Skeletal muscle satellite cell (primary cell): ENCODE data around the gene OR2K2.
A peak's percentile ranks its signal among the peaks of the same experiment; 100 is the strongest.
"Not testable (repeated sequence)": the region's sequence is repeated elsewhere in the genome, so short reads cannot be mapped to it uniquely, and the experiment has no call there.

Experiments
- H3K27me3 ChIP-seq: 2 replicates; pipeline ENCODE4 v1.7.0; 2013; ENCODE audit warnings: low read length; ENCODE audit not compliant: control insufficient read depth, insufficient read depth
- H3K36me3 ChIP-seq: 2 replicates; pipeline ENCODE4 v1.7.0; 2013; ENCODE audit warnings: mild to moderate bottlenecking, control low read depth, low read length; ENCODE audit not compliant: insufficient read depth
- H3K4me1 ChIP-seq: 2 replicates; pipeline ENCODE4 v1.7.0; 2013; ENCODE audit warnings: low read length; ENCODE audit not compliant: control insufficient read depth, insufficient read depth
- H3K4me2 ChIP-seq: 2 replicates; pipeline ENCODE4 v1.7.0; 2013; ENCODE audit warnings: mild to moderate bottlenecking, low read length
- H3K4me3 ChIP-seq: 2 replicates; pipeline ENCODE4 v1.7.0; 2013; ENCODE audit warnings: low read length
- H3K9ac ChIP-seq: 2 replicates; pipeline ENCODE4 v1.7.0; 2013; ENCODE audit warnings: mild to moderate bottlenecking, low read depth, low read length, moderate library complexity
- H3K9me3 ChIP-seq: replicated peaks from 2 replicates; pipeline ENCODE4 v1.7.0; 2013; ENCODE audit warnings: mild to moderate bottlenecking, control low read depth, low read length

The OR2K2 gene

DNA sequence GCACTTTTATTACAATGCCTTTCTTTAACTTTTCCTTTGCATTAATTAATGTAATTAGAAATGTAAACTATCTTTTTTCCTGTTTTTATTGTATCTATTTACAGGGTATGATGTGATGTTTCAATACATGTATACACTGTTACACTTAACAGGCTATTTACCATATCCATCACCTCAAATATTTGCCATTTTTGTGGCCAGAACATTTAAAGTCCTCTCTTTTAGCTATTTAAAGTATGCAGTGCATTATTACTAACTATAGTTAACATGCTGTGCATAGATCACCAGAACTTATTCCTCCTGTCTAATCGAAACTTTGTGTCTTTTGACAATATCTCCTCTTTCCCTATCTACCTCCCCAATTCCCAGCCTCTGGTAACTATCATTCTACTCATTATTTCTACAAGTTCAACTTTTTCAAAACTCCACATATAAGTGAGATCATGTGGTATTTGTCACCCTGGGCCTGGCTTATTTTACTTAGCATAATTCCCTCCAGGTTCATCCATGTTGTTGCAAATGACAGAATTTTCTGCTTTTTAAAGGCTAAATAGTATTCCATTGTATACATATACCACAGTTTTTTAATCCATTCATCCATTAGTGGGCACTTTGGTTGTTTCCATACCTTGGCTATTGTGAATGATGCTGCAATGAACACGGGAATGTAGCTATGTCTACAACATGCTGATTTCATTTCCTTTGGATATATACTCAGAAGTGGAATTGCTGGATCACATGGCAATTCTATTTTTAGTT, 32.8 kb downstream of the OR2K2 start:
- Histone ChIP-seq H3K36me3 (no peaks in the 10 kb centered on the region), H3K4me2 (no peak overlapping the region), H3K9me3 (no peaks in the 10 kb centered on the region), H3K4me1 (peaks cover 13% of the 10 kb centered on the region), H3K27me3 (no peaks in the 10 kb centered on the region), H3K9ac (no peak overlapping the region), H3K4me3 (no peak overlapping the region)

- no peaks in the 10 kb centered on the region for H3K27me3 ChIP-seq
- H3K9me3 ChIP-seq = no peaks in the 10 kb centered on the region
- no peak overlapping the region for H3K4me3 ChIP-seq
- no peaks in the 10 kb centered on the region for H3K36me3 ChIP-seq
- H3K4me1 ChIP-seq = peaks cover 9% of the 10 kb centered on the region
- H3K4me2 ChIP-seq = no peak overlapping the region
- no peak overlapping the region for H3K9ac ChIP-seq
Observed at GRCh38 chr9:111294691-111295451, 35.2 kb downstream of the OR2K2 start.

GRCh38 chr9:111287127-111287526, 42.9 kb downstream of the OR2K2 start:
- no peaks in the 10 kb centered on the region for H3K27me3 ChIP-seq
- no peaks in the 10 kb centered on the region for H3K9me3 ChIP-seq
- H3K36me3 ChIP-seq = no peaks in the 10 kb centered on the region

GRCh38 chr9:111284703-111285102, 45.3 kb downstream of the OR2K2 start:
- no peaks in the 10 kb centered on the region for H3K9me3 ChIP-seq
- H3K36me3 ChIP-seq = no peaks in the 10 kb centered on the region
- no peaks in the 10 kb centered on the region for H3K27me3 ChIP-seq
- peaks cover 28% of the 10 kb centered on the region for H3K4me1 ChIP-seq
- H3K9ac ChIP-seq = no peak overlapping the region
- H3K4me2 ChIP-seq = no peak overlapping the region
- no peak overlapping the region for H3K4me3 ChIP-seq

More at GRCh38 chr9:111287127-111287526, 42.9 kb downstream of the OR2K2 start:
- H3K4me2 ChIP-seq = peak overlapping the region; percentile 7
- H3K9ac ChIP-seq = no peak overlapping the region
- peaks cover 28% of the 10 kb centered on the region for H3K4me1 ChIP-seq
- H3K4me3 ChIP-seq = no peak overlapping the region

- Histone ChIP-seq H3K27me3 (no peaks in the 10 kb centered on the region), H3K36me3 (no peaks in the 10 kb centered on the region), H3K9ac (no peak overlapping the region), H3K4me1 (peaks cover 12% of the 10 kb centered on the region), H3K4me2 (no peak overlapping the region), H3K9me3 (no peaks in the 10 kb centered on the region), H3K4me3 (no peak overlapping the region)
Observed at GRCh38 chr9:111282845-111283244, 47.2 kb downstream of the OR2K2 start.

- H3K4me1 ChIP-seq, H3K36me3 ChIP-seq, H3K27me3 ChIP-seq, H3K9me3 ChIP-seq, H3K4me2 ChIP-seq, H3K9ac ChIP-seq, H3K4me3 ChIP-seq: not testable (repeated sequence)
Observed at GRCh38 chr9:111280795-111281194, 49.2 kb downstream of the OR2K2 start.
